GM23248 (cell line): ENCODE data around the gene VPS13D. TPM values are rescaled to one million over a fixed set of nuclear protein-coding genes. Genes with fewer than 3 reads are reported as not detected.
"Not testable (repeated sequence)": the region's sequence is repeated elsewhere in the genome, so short reads cannot be mapped to it uniquely, and the experiment has no call there.

Source experiments
- DNase-seq: peaks from one replicate; pipeline ENCODE4 v3.0.0-alpha.2; 2015
- H2AFZ ChIP-seq: fragments of 200-600 bp; sonication (generic); 2 replicates; pipeline ENCODE4 v1.6.1; 2016; ENCODE audit warnings: antibody characterized with exemption
- H3F3A ChIP-seq: fragments of 200-600 bp; sonication (generic); 2 replicates; pipeline ENCODE4 v1.6.1; 2016; ENCODE audit warnings: mild to moderate bottlenecking, antibody characterized with exemption, mixed run types; ENCODE audit not compliant: insufficient read depth
- H3K27ac ChIP-seq: fragments of 200-600 bp; sonication (generic); 2 replicates; pipeline ENCODE4 v1.5.1; 2016; ENCODE audit warnings: mild to moderate bottlenecking
- H3K27me3 ChIP-seq: fragments of 200-600 bp; sonication (generic); replicated peaks from 2 replicates; pipeline ENCODE4 v1.6.1; 2016; ENCODE audit warnings: mild to moderate bottlenecking; ENCODE audit not compliant: insufficient read depth
- H3K36me3 ChIP-seq: fragments of 200-600 bp; sonication (generic); 2 replicates; pipeline ENCODE4 v1.6.1; 2016; ENCODE audit warnings: low read depth, mild to moderate bottlenecking
- H3K4me1 ChIP-seq: fragments of 200-600 bp; sonication (generic); 2 replicates; pipeline ENCODE4 v1.6.1; 2016; ENCODE audit warnings: mild to moderate bottlenecking; ENCODE audit not compliant: insufficient read depth
- H3K4me2 ChIP-seq: fragments of 200-600 bp; sonication (generic); one replicate; pipeline ENCODE4 v1.6.1; 2016; ENCODE audit warnings: mild to moderate bottlenecking; ENCODE audit not compliant: unreplicated experiment
- H3K4me3 ChIP-seq: fragments of 200-600 bp; sonication (generic); 2 replicates; pipeline ENCODE4 v1.5.1; 2016; ENCODE audit warnings: mild to moderate bottlenecking
- H3K79me2 ChIP-seq: fragments of 200-600 bp; sonication (generic); 2 replicates; pipeline ENCODE4 v1.6.1; 2016; ENCODE audit warnings: mild to moderate bottlenecking; ENCODE audit not compliant: insufficient read depth
- H3K9ac ChIP-seq: fragments of 200-600 bp; sonication (generic); 2 replicates; pipeline ENCODE4 v1.6.1; 2016; ENCODE audit warnings: mild to moderate bottlenecking
- H3K9me2 ChIP-seq: fragments of 200-600 bp; sonication (generic); 2 replicates; pipeline ENCODE4 v1.6.1; 2016; ENCODE audit warnings: mixed run types, mild to moderate bottlenecking, moderate library complexity; ENCODE audit not compliant: insufficient read depth
- H3K9me3 ChIP-seq: fragments of 200-600 bp; sonication (generic); one replicate; pipeline ENCODE4 v1.6.1; 2017; ENCODE audit warnings: low read depth
- H4K20me1 ChIP-seq: fragments of 200-600 bp; sonication (generic); 2 replicates; pipeline ENCODE4 v1.6.0; 2016; ENCODE audit not compliant: insufficient read depth
- EZH2 ChIP-seq: fragments of 200-600 bp; sonication (generic); IDR thresholded peaks from 2 replicates; pipeline ENCODE4 v1.6.1; 2018; ENCODE audit warnings: antibody characterized with exemption, mild to moderate bottlenecking; ENCODE audit not compliant: insufficient read depth, poor library complexity, severe bottlenecking
- EZH2phosphoT487 ChIP-seq: fragments of 200-600 bp; sonication (generic); IDR thresholded peaks from 2 replicates; pipeline ENCODE4 v1.6.1; 2018; ENCODE audit warnings: antibody characterized with exemption, moderate library complexity, mild to moderate bottlenecking, low read depth; ENCODE audit not compliant: insufficient read depth
- WGBS, 2 experiments: methylation state at CpG; one replicate each; pipeline ENCODE4 v1.1.6; 2015 to 2017; ENCODE audit warnings: low lambda C conversion rate in 2 of 2, low coverage in 1 of 2; ENCODE audit errors: missing lambda C conversion rate in 2 of 2; 5-methylcytosine and 5-hydroxymethylcytosine counted together
- in situ Hi-C: fragments of 300-500 bp; cut with MboI; formaldehyde crosslinking; loops from 2 replicates; pipeline ENCODE4 v1.15.0; 2020
- polyA plus RNA-seq: library from polyadenylated mRNA; unstranded; fragments of >200 nt; fragmentation: Nextera tagmentation; extraction: Ambion mirVana; gene quantifications from 2 replicates; pipeline ENCODE4 v1.2.1, GENCODE V29; 2016
- total RNA-seq: library from RNA; depleted of rRNA; stranded (reverse); fragments of >200 nt; shearing (Covaris generic); gene quantifications from 2 replicates; pipeline ENCODE4 v1.2.3, GENCODE V29; 2014

Gene VPS13D
- total and polyA plus RNA-seq, 2 experiments from 2014 or later: 6.8 to 16.4 TPM

GRCh38 chr1:12536023-12536639 is 306.3 kb downstream of the VPS13D start:
- Histone ChIP-seq H3K4me1 (peaks cover 5% of the 10 kb centered on the region; the same call in 1 of the 2 replicates), H2AFZ (no peak overlapping the region), H3F3A (no peaks in the 10 kb centered on the region; the same call in 1 of the 2 replicates), H3K9me3 (no peaks in the 10 kb centered on the region), H3K4me2 (no peak overlapping the region), H3K9me2 (no peaks in the 10 kb centered on the region), H3K9ac (no peak overlapping the region), H3K27me3 (no peaks in the 10 kb centered on the region), H3K79me2 (no peaks in the 10 kb centered on the region), H3K4me3 (no peak overlapping the region), H3K36me3 (no peaks in the 10 kb centered on the region), H4K20me1 (no peaks in the 10 kb centered on the region), H3K27ac (no peak overlapping the region)
- WGBS, 2 experiments: 83 to 91% methylated on average over 1 of the region's 1 CpG
- in situ Hi-C loops: no loop called here
- no peak for DNase-seq
- TF ChIP-seq EZH2phosphoT487 (no peak), EZH2 (no peak)

- no peaks in the 10 kb centered on the region for H3K27me3 ChIP-seq
- no peaks in the 10 kb centered on the region for H4K20me1 ChIP-seq
- no peak overlapping the region for H2AFZ ChIP-seq
- in situ Hi-C loops: no loop called here
- H3K36me3 ChIP-seq: no peaks in the 10 kb centered on the region
- H3K9ac ChIP-seq: no peak overlapping the region
- H3F3A ChIP-seq: peaks cover 5% of the 10 kb centered on the region
- H3K9me2 ChIP-seq: no peaks in the 10 kb centered on the region
- TF ChIP-seq EZH2phosphoT487 (no peak), EZH2 (no peak)
- peaks cover 5% of the 10 kb centered on the region; the same call in 1 of the 2 replicates for H3K4me1 ChIP-seq
- H3K4me3 ChIP-seq: no peak overlapping the region
- no peaks in the 10 kb centered on the region for H3K79me2 ChIP-seq
- DNase-seq: no peak
- no peak overlapping the region for H3K27ac ChIP-seq
- H3K9me3 ChIP-seq: no peaks in the 10 kb centered on the region
- no peak overlapping the region for H3K4me2 ChIP-seq
- WGBS, 2 experiments: 97 to 98% methylated on average over 4 of the region's 4 CpGs
These were observed 307.5 kb downstream of the VPS13D start for GRCh38 chr1:12537294-12537693.

- no peaks in the 10 kb centered on the region for H3K9me2 ChIP-seq
- H3K9me3 ChIP-seq: no peaks in the 10 kb centered on the region
- no peak for TF ChIP-seq EZH2
- 78 to 79% methylated on average over 3 of the region's 3 CpGs for WGBS, 2 experiments
- no peaks in the 10 kb centered on the region for H3K27me3 ChIP-seq
- DNase-seq: no peak
- no peaks in the 10 kb centered on the region for H4K20me1 ChIP-seq
- H3K4me3 ChIP-seq: no peak overlapping the region
- in situ Hi-C loops: no loop called here
- H3K79me2 ChIP-seq: no peaks in the 10 kb centered on the region
- no peak overlapping the region for H3K9ac ChIP-seq
- no peaks in the 10 kb centered on the region for H3K36me3 ChIP-seq
- H2AFZ ChIP-seq: no peak overlapping the region
- H3F3A ChIP-seq: peaks cover 9% of the 10 kb centered on the region
- H3K4me2 ChIP-seq: no peak overlapping the region
- peaks cover 5% of the 10 kb centered on the region; the same call in 1 of the 2 replicates for H3K4me1 ChIP-seq
- H3K27ac ChIP-seq: no peak overlapping the region
These were observed 308.2 kb downstream of the VPS13D start for GRCh38 chr1:12537906-12538461.

DNA sequence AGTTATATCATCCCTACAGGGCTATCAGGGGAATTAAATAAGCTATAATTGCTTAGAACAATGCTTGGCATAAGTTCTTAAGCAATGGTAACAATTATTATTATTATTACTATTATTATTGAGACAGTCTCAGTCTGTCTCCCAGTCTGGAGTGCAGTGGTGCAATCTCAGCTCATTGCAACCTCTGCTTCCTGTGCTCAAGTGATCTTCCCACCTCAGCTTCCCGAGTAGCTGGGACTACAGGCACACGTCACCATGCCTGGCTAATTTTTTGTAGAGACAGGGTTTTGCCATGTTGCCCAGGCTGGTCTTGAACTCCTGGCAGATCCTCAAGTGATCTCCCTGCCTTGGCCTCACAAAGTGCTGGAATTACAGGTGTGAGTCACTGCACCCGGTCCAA is 308.7 kb downstream of the VPS13D start:
- H3K27ac ChIP-seq: not testable (repeated sequence)

More for the DNA sequence above, 308.7 kb downstream of the VPS13D start:
- H4K20me1 ChIP-seq, in situ Hi-C loops, H3K9me2 ChIP-seq, H3K4me1 ChIP-seq, DNase-seq, H3K4me2 ChIP-seq, H3K9me3 ChIP-seq, H3F3A ChIP-seq, H2AFZ ChIP-seq, H3K9ac ChIP-seq, H3K27me3 ChIP-seq, H3K79me2 ChIP-seq, H3K36me3 ChIP-seq, H3K4me3 ChIP-seq: not testable (repeated sequence)
- 75 to 79% methylated on average over 3 of the region's 3 CpGs for WGBS, 2 experiments
